Spinal cord (tissue), 10 donors: Measurements from ENCODE around the gene OAF. TPM values are rescaled to one million over a fixed set of nuclear protein-coding genes. Genes with fewer than 3 reads are reported as not detected.

Experiments
- DNase-seq, 6 donors: peaks; one replicate each; pipeline versions ENCODE4 v3.0.0 to v3.0.0-alpha.2; 2013 to 2015; ENCODE audit warnings: low spot score in 6 of 6, low read depth in 4 of 6
- H3K27ac ChIP-seq: one replicate; pipeline ENCODE4 v1.5.1; 2013; ENCODE audit warnings: low read depth, low read length, control low read depth
- H3K27me3 ChIP-seq: one replicate; pipeline ENCODE4 v1.6.1; 2013; ENCODE audit warnings: low read length; ENCODE audit not compliant: control insufficient read depth, insufficient read depth
- H3K36me3 ChIP-seq: one replicate; pipeline ENCODE4 v1.6.1; 2013; ENCODE audit warnings: low read length; ENCODE audit not compliant: control insufficient read depth, insufficient read depth
- H3K4me1 ChIP-seq: one replicate; pipeline ENCODE4 v1.6.1; 2013; ENCODE audit warnings: low read length; ENCODE audit not compliant: control insufficient read depth, insufficient read depth
- H3K4me3 ChIP-seq: one replicate; pipeline ENCODE4 v1.5.1; 2013; ENCODE audit warnings: low read depth, low read length, control low read depth
- H3K9me3 ChIP-seq: one replicate; pipeline ENCODE4 v1.6.1; 2013; ENCODE audit warnings: low read length; ENCODE audit not compliant: control insufficient read depth, insufficient read depth
- WGBS: methylation state at CpG from one replicate; pipeline ENCODE4 v1.1.5; 2013; ENCODE audit warnings: missing lambda C conversion rate; ENCODE audit not compliant: insufficient coverage; 5-methylcytosine and 5-hydroxymethylcytosine counted together
- long read RNA-seq, 4 donors: transcript quantifications; one replicate each; lab custom pipeline, GENCODE V29; 2026
- polyA plus RNA-seq, 2 donors: library from polyadenylated mRNA; unstranded; fragments of 120-200 nt; gene quantifications; one replicate each; pipeline ENCODE4 v1.2.1, GENCODE V29; 2013; ENCODE audit not compliant: insufficient read length in 2 of 2
- total RNA-seq, 2 donors: library from RNA; depleted of rRNA in 1 of 2; stranded (reverse); fragments of 120-200 nt in 1 of 2; fragments of >200 nt in 1 of 2; gene quantifications; one replicate each; pipeline versions ENCODE4 v1.2.3 to v1.2.4, GENCODE V29; 2013 to 2014
- donor health status: healthy.

The OAF gene
- total RNA-seq: 10 to 100 TPM in 1 of 2 donors, 1 to 10 TPM in 1; 9.5 to 37.5 TPM
- polyA plus RNA-seq: 10 to 100 TPM in 1 of 2 donors, 1 to 10 TPM in 1; 9.3 to 27.5 TPM
- long read RNA-seq, donor 1, transcript OAF-201 (4 exons, 2,525 nt): major isoform, 16 of 25 reads
- long read RNA-seq, donor 1, partial matches to known transcripts: 9 of 25 reads
- long read RNA-seq, donor 1, other reads (novel, unspliced or antisense): 0 of 25 reads
- long read RNA-seq, donor 2, partial matches to known transcripts: 0 of 2 reads
- long read RNA-seq, donor 2, other reads (novel, unspliced or antisense): 0 of 2 reads
- long read RNA-seq, donor 3, transcript OAF-201 (4 exons, 2,525 nt): major isoform, 6 of 6 reads
- long read RNA-seq, donor 3, partial matches to known transcripts: 0 of 6 reads
- long read RNA-seq, donor 3, other reads (novel, unspliced or antisense): 0 of 6 reads
- long read RNA-seq, donor 4, transcript OAF-201 (4 exons, 2,525 nt): major isoform, 21 of 28 reads
- long read RNA-seq, donor 4, partial matches to known transcripts: 5 of 28 reads
- long read RNA-seq, donor 4, other reads (novel, unspliced or antisense): 0 of 28 reads

DNA sequence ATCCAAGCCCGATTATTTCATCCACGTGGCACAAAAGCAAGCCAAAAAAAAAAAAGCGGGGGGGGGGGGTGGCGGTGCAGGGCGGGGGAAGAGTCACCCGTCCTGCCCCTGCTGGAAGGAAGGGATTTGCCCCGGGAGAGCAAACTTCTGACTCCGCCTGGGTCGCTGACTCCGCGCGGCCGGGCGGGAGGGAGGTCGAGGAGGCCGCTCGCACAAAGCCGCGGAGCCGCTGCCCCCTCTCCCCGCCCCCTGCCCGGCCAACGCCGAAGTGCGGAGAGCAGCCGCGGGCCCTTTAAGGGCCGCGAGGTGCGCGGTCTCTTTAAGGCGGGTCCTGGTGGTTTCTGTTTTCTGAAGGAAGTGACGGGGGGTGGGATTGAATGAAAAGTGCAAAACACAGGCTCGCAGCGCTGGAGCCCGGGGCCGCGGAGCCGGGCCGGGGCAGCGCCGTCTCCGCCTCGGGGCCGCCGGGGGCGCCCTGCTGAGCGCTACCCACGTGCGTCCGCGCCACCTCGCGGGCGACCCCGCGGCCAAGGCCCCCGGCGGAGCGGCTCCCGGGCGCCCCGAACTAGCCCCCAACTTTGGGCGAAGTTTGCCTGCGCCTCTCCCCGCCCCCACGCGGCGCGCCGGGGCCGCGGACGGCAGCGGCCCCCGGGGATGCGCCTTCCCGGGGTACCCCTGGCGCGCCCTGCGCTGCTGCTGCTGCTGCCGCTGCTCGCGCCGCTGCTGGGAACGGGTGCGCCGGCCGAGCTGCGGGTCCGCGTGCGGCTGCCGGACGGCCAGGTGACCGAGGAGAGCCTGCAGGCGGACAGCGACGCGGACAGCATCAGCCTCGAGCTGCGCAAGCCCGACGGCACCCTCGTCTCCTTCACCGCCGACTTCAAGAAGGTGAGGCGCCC lies at the start of gene OAF:
OAF (plus strand) TSS at position 407 of the 896 bp plus-strand sequence; CDS start at position 655, 248 bp downstream.
- Histone ChIP-seq H3K27ac (peak within 1 kb of the TSS; percentile 87), H3K4me1 (peaks cover 33% of the 10 kb centered on the region)

DNA sequence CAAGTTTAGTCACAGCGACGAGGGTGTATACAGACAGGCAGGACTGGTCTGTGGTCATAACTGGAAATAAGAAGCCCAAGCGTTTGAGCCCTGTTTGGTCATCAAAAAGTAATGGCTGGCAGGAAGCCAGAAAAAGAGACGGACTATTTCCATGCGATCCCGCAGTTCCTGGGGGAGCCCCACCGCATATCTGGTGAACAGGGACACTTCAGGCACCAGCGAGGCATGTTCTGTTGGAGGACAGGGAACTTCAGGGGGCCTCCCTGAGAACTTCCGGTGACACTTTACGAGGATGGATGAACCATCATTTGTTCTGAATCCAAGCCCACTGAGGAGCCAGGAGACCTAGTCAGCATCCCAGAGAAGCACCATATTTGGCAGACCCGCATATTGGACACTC lies 43.2 kb upstream of the OAF start:
- H3K9me3 ChIP-seq: peaks cover 2% of the 10 kb centered on the region
- DNase-seq: no peak
- peaks cover 22% of the 10 kb centered on the region for H3K27me3 ChIP-seq
- no peak overlapping the region for H3K27ac ChIP-seq
- WGBS: 77% methylated on average over 11 of the region's 11 CpGs
- H3K36me3 ChIP-seq: no peaks in the 10 kb centered on the region
- H3K4me3 ChIP-seq: no peak overlapping the region
- H3K4me1 ChIP-seq: peaks cover 23% of the 10 kb centered on the region

More for the DNA sequence above, at the start of gene OAF:
- peak in 3 of 6 donors; percentile 50 to 91 (median 88) for DNase-seq
- WGBS: under 1% methylated on average over 103 of the region's 108 CpGs
- Histone ChIP-seq H3K27me3 (peaks cover 21% of the 10 kb centered on the region), H3K36me3 (no peaks in the 10 kb centered on the region), H3K4me3 (peak within 1 kb of the TSS; percentile 62), H3K9me3 (no peaks in the 10 kb centered on the region)

DNA sequence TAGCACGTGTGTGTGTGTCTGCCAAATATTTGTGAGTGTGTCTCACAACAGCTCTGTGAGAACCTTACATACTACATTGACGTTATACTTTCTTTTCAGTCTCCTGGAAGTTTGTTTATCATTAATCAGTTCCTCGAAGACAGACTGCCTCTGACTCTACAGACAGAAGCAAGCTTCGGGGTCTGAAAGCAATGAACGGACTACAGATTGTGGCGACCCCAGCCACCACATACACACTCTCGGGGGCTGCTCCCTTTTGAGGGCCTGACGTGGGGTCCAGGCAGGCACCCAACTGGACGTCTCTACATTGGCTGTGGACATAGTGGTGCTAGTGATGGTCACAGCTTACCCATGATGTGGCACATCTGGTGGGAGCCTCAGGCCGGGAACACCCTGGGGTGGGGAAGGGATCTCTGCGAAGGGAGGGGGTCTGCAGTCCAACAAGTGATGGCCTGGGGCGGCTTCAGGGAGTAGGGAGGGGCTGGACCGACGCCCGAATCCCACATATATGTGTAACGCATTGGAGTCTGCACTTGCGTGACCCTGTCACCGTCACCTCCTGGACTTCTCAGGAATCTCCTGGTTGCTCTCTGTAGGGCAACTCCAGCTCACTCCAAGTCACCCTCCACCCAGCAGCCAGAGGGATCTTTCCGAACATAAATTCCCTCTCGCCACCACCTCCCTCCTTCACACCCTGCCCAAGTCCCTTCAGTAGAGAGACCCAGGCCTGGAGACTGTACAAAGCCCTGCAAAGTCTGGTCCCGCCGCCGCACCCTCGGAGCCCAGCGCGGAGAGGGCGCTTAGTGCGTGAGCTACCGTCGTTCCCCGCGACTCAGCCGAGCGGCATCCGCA lies 42.5 kb upstream of the OAF start:
- H3K9me3 ChIP-seq: peaks cover 2% of the 10 kb centered on the region
- DNase-seq: no peak
- peak overlapping the region; percentile 40 for H3K4me3 ChIP-seq
- WGBS: 43% methylated on average over 34 of the region's 35 CpGs
- no peak overlapping the region for H3K27ac ChIP-seq
- no peaks in the 10 kb centered on the region for H3K36me3 ChIP-seq
- H3K4me1 ChIP-seq: peaks cover 30% of the 10 kb centered on the region
- H3K27me3 ChIP-seq: peaks cover 22% of the 10 kb centered on the region

DNA sequence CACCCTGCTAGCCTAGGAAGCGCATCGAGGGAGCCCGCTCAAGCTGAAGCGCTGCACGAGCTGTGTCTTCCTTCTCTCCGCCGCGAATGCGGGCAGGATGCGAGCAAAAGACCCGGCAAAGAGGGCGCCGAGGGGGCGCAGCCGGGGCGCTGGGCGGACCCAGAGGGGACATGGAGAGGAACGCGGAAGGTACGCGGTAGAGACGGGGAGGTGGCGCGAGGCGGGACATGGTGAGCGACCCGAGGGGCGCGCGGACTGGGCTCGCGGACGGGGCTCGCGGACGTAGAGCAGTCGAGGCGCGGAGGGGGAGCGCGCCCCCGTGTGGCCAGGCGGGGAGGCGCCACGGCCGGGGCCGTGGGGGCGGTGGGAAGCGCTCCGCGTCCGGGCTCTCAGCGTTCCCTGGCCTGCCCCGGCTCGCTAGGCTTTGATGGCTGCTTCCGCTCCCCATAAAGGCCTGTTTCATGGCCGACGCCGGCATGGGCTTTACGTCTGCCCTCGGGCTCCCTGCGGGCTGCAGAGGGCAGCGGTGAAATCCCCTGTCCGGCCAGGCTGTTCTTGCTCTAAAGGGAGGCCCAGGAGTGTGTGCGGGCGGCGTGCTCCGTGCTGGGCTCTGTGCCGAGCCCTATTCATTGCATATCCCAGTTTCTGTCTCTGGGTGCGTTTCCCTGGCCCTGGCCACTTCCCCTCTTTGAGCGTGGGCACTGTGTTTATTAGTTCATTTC lies 41.7 kb upstream of the OAF start:
- under 1% methylated on average over 71 of the region's 71 CpGs for WGBS
- Histone ChIP-seq H3K27ac (peak overlapping the region; percentile 55), H3K36me3 (no peaks in the 10 kb centered on the region), H3K9me3 (peaks cover 2% of the 10 kb centered on the region), H3K4me3 (peak overlapping the region; percentile 40), H3K4me1 (peaks cover 32% of the 10 kb centered on the region), H3K27me3 (peaks cover 22% of the 10 kb centered on the region)
- DNase-seq: peak in 4 of 6 donors; percentile 32 to 88 (median 58)

DNA sequence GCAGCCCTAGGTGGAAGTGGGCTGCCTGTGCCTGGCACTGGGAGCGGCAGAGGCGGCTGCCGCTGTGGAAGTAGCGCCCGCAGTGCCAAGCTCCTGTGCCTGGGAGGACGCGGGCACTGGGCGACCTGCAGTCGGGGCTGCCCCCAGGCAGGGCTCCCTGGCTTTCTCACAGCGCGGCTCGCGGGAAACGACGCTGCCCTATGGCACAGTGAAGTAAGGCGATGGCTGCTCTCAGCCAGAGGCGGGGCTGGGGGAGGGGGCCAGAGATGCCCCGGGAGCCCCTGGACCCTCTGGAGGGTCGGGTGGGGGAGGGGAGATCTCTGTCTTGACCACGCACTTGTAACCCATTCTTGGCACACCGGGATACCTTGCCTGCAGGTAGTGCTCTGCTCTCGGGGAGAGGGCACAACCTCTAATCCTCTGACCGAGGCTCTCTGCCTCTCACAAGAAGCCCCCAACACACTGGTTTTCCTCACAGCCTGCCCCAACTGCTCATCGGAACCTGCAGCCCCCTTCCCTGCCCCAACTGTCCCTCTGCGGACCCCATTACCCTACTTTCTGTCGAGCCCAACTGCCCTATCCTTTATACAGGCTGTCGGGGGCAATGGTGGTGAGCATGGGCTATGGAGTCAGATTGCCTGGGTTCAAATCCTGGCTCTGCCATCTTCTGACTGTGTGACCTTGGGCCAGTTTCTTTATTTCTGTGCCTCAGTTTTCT lies 40.7 kb upstream of the OAF start:
- no peaks in the 10 kb centered on the region for H3K36me3 ChIP-seq
- DNase-seq: no peak
- no peak overlapping the region for H3K27ac ChIP-seq
- peaks cover 32% of the 10 kb centered on the region for H3K4me1 ChIP-seq
- WGBS: 52% methylated on average over 24 of the region's 27 CpGs
- peaks cover 2% of the 10 kb centered on the region for H3K9me3 ChIP-seq
- H3K4me3 ChIP-seq: no peak overlapping the region
- peaks cover 22% of the 10 kb centered on the region for H3K27me3 ChIP-seq

DNA sequence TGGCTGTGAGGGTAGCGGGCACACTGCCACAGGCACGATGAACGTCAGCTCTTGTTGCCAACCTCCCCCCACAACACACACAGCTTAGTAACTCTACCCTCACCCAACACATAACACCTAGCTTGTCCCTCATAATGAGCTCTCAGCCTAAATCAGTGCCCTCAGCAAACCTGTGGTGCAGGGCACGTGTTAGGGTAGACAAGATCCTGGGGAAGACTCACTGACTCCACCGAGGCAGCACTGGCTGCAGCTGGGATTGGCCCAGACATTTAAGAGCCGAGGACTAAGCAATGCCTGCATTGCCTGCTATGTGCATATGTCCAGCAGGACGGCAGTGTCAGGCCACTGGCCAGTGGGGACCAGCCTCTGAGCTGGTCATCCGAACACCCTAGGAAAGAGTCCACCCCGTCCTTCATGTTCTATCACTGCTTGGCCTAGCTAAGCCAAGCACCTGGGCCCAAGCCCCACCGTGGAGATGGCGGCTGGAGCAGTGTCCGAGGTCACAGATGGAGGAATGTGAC lies 40.0 kb upstream of the OAF start:
- DNase-seq: no peak
- H3K4me1 ChIP-seq: peaks cover 32% of the 10 kb centered on the region
- H3K9me3 ChIP-seq: no peaks in the 10 kb centered on the region
- H3K36me3 ChIP-seq: no peaks in the 10 kb centered on the region
- H3K27me3 ChIP-seq: peaks cover 22% of the 10 kb centered on the region
- no peak overlapping the region for H3K4me3 ChIP-seq
- WGBS: 93% methylated on average over 11 of the region's 12 CpGs
- H3K27ac ChIP-seq: no peak overlapping the region

DNA sequence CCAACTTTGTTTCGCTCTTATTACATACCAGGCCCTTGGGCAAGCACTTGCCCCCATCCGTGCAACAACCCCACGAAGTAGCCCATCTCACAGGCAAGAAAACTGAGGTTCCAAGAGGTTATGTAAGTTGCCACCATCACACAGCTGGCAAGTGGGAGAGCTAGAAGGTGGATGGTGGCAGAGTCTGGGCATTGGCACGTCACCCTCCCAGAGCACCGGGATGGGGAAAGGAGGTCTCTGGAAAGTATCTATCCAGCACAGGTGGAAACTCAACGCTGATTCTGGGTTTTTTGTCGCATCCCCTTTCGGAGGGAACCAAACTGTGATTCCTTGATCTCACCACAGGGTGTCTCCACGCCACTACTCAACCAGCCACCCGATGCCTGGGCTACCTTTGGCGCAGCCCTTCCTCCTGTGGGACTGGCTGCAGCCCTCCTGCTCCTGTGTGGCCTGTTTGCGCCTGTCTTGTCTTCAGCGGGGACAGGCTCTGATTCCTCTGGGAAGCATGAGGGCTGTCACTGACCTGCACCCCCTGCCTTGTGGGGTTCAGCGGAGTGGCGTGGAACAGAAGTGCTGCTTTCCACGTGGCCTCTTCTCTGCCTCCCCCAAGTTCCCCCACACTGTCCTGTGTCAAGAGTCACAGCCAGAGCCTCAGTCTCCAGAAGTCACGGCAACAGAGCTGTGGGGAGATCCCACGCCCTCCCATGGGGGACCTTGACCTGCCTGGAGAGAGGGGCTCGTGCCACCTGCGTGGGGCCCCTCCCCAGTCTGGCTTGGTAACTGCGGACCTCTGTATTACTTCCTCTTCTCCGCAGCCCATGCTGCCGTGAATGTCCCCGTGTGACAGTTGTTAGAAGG lies 38.5 kb upstream of the OAF start:
- WGBS: 28% methylated on average over 18 of the region's 24 CpGs
- H3K4me3 ChIP-seq: no peak overlapping the region
- DNase-seq: peak in 3 of 6 donors; percentile 35 to 90 (median 83)
- peaks cover 22% of the 10 kb centered on the region for H3K27me3 ChIP-seq
- no peaks in the 10 kb centered on the region for H3K36me3 ChIP-seq
- H3K9me3 ChIP-seq: no peaks in the 10 kb centered on the region
- H3K4me1 ChIP-seq: peaks cover 32% of the 10 kb centered on the region
- no peak overlapping the region for H3K27ac ChIP-seq
